CD4-positive, alpha-beta T cell treated with Interleukin-6 for 4 hours (primary cell): ENCODE data around the gene HORMAD2.
"Not testable (repeated sequence)": the region's sequence is repeated elsewhere in the genome, so short reads cannot be mapped to it uniquely, and the experiment has no call there.

Source experiments
- DNase-seq: peaks from one replicate; pipeline ENCODE4 v3.0.0-alpha.2; 2020; ENCODE audit warnings: mixed read lengths

Gene HORMAD2

DNA sequence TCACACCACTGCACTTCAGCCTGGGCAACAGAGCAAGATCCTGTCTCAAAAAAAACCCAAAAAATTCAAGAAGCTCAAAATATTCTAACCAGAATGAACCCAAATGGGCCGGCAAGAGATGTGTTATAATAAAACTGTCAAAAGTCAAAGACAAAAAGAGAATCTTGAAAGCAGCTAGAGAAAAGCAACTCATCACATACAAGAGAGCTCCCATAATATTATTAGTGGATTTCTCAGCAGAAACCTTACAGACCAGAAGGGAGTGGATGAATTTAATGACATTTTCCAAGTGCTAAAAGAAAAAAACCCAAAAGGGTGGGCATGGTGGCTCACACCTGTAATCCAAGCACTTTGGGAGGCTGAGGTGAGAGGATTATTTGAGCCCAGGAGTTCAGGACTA is 22.9 kb upstream of the HORMAD2 start:
- no peak for DNase-seq

DNA sequence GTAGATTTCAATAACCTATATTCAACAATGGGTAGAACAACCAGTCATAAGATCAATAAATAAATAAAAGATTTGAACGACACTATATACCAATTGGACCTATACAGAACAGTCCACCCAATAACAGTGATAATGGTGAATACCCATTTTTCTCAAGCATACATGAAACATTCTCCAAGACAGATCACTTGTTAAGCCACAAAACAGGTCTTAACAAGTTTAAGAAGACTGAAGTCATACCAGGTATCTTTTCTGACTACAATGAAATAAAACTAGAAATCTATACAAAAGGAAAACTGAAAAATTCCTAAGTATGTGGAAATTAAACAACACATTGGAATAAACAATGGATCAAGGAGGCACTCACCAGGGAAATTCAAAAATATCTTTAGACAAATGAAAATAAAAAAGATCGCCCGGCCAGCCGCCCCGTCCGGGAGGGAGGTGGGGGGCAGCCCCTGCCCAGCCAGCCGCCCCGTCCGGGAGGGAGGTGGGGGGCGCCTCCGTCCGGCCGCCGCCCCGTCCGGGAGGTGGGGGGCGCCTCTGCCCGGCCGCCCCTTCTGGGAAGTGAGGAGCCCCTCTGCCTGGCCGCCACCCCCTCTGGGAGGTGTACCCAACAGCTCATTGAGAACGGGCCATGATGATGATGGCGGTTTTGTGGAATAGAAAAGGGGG is 20.8 kb upstream of the HORMAD2 start:
- DNase-seq: not testable (repeated sequence)

DNA sequence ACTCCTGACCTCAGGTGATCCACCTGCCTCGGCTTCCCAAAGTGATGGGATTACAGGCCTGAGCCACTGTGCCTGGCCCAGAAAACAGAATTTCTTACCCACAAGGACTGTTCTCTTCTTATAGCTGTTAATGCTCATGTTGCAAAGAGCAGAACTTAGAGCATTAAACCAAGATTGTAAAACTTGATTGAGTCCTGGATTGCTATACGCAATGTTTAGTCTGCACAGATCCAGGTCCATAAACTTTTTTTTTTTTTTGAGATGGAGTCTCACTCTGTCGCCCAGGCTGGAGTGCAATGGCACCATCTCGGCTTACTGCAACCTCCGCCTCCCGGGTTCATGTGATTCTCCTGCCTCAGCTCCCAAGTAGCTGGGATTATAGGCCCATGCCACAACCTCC is 19.2 kb upstream of the HORMAD2 start:
- DNase-seq: not testable (repeated sequence)

DNA sequence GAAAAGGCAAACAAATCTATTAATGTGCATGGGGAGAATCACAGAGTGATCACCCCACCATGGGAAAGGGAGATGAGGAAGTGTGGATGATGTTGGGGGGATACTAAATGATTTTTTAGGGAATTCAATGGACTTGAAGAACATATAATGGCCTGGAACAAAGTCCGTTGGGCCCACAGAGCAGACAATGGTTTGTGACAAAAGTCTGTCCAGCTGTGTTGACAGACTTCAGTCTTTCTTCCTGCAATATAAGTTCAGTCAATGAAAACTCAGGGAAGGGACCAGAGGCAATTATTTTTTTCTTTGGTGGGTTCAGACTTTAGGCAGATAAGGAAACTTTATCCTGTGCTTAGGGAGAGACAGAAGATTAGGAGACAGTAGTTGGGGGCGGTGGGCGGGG is 18.0 kb upstream of the HORMAD2 start:
- DNase-seq: no peak

DNA sequence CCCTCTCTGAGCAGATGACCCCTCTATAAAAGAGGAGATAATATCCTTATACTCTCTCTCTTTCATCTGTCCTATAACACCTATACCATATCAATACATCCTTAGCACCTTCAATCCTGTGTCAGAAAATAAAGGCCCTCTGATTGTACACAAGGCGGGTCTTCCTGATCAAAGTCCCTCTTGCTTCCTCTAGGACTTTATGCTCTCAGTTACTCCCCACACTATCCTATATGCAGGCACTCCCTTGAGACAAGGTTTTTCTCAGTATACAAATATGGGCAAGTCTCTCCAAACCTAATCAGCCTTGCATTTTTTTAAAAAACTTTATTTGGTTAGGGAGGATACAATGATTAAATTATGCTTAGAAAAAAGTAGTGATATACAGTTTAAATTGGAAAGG is 17.3 kb upstream of the HORMAD2 start:
- DNase-seq: no peak

DNA sequence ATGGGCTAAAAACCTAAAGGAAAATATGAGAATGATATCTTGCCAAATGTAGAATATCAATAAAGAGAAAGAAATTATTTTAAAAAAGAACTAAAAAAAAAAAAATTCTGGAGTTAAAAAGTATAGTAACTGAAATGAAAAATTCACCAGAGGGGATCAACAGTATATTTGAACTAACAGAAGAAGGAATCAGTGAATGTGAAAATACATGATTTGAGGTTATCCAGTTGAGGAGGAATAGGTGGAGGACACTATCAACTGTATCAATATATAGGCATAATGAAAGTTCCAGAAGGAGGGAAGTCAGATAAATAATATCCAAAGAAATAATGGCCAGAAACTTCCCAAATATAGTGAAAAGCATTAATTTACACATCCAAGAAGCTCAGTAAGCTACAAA is 16.1 kb upstream of the HORMAD2 start:
- no peak for DNase-seq

DNA sequence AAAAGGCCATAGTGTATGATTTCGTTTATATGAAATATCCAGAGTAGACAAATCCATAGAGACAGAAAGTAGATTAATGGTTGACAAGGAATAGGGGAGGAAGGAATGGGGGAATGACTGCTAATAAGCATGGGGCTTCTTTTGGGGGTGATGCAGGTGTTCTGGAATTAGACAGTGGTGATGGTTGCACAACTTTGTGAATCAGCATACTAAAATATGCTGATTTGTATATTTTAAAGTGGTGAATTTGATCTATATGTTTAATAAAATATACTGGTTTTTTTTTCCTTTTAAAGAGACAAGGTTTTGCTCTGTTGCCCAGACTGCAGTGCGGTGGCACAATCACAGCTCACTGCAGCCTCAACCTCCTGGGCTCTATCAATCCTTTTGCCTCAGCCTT is 6.5 kb upstream of the HORMAD2 start:
- no peak for DNase-seq

DNA sequence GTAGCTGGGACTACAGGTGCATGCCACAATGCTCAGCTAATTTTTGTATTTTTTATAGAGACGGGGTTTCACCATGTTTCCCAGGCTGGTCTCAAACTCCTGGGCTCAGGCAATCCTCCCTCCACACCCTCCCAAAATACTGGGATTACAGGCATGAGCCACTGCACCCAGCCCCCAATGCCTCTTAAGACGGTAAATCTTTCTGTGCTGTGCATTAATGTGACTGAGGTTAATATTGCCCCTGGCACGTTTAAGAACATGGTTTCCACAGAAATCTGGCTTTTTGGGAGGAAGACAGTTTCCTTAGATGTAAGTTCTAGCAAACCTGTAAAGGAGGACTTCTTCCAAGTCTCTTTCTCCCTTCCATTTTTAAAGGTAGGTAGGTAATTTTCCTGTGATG is 6.1 kb upstream of the HORMAD2 start:
- DNase-seq: no peak

DNA sequence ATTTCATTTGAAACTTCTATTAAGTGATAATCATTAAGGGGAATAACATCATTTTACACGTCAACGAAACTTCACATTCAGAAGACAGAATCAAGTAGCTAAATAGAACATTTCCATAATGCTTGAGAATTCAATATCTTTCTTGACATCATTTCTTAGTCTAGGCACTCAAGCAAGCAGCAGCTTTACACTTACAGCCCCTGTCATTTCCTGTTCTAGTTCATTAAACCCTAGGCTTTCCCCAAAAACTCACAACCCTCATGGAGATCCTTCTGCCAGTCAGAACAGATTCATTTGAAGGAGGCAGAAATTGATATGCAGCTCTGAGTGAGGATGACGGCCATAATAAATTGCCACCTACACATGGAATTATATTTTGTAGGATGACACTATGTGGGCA is 5.3 kb upstream of the HORMAD2 start:
- no peak for DNase-seq

DNA sequence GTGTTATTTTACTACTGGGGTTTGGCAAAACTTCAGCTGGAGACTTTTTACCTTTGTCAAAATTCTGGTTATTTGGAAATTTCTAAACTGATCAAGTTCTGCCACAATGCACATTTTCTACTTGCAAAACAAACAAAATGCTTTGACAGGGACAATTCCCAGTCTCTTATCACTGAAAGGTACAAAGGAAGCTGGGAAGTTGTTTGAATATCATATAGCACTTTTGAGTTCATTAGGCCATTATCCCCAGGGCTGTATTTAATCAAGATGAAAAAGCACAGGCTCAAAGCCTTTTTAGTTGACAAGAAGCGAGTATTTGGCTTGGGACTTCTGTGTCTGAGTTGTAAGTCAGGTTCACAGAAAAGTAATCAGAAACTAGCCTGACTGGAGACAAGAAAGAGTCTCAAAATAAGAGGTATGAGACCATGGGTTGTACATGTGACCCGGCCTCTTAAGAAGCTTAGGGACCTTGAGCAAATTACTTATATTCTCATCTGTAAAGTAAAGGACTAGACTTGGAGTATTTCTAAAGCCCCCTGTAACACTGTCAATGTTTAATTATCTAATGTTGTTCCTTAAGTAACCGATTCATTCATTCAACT is 2.9 kb upstream of the HORMAD2 start:
- no peak for DNase-seq

DNA sequence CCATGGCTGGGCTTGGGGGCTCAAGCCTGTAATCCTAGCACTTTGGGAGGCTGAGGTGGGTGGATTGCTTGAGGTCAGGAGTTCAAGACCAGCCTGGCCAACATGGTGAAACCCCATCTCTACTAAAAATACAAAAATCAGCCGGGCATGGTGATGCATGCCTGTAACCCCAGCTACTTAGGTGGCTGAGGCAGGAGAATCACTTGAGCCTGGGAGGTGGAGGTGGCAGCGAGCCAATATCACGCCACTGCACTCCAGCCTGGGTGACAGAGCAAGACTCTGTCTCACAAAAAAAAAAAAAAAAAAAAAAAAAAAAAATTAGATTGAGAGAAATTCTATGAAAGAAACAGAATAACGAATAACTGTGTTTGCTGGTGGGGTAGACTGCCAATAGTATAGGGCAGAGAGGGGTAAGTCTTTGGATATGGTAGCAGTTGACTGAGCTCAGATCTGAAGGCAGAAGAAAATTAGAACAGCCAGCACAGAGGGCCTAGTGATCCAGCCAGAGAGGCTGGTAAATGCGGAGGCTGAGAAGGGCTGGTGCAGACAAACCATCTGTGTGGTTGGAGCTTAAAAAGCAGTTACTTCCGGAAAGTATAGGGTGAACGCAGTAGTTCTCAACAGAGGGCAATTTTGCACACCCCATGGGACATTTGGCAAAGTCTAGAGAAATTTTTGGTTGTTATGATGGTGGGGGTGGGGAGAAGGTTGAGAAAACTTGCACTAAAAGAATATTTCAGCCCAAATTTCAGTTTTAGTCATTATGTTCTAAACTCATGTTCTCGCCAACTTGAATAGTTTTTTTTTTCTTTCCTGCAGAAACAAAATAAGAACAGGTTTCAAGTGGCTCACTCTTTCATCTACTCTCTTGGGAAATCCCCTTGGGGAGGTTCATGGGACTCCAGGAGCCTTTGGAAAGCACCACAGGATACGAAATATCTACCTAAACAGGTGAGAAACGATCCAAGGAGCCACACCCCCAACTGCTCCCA is 1.6 kb upstream of the HORMAD2 start:
- peak; percentile 33 for DNase-seq

DNA sequence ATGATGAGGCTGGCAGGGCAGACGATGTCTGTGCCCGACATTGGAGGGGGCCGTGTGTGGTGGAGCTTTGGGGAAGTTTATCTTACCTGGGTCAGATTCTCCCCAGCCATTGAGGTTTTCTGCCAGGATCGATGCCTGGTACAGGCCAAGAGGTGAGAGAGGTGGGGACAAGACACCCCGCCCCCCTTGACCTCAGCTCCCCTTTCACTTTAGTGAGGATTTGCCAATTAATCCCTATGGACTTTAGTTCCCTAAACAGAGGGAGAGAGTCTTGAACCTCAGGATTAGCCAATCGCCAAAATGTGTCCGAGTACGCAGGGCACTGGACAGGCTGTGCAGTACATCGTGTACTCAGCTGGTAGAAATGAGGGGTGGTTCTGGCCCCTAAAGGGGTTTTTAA is 541 bp downstream of the HORMAD2 start:
- DNase-seq: no peak

DNA sequence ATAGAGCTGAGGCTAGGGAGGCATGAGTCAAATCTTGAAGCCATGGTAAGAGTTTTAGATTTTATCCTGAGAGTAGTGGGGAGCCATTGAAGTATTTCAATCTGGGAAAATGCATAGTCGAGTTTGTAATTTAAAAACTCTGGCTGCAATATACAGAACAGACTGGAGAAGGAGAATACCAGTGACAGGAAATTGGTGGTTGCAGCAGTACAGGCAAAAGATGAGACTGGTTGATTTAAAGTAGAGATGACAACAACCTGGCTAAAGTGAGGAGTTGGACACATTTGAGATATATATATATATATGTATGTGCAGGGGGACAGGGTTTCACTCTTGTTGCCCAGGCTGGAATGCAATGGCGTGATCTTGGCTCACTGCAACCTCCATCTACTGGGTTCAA is 6.2 kb downstream of the HORMAD2 start:
- DNase-seq: no peak

DNA sequence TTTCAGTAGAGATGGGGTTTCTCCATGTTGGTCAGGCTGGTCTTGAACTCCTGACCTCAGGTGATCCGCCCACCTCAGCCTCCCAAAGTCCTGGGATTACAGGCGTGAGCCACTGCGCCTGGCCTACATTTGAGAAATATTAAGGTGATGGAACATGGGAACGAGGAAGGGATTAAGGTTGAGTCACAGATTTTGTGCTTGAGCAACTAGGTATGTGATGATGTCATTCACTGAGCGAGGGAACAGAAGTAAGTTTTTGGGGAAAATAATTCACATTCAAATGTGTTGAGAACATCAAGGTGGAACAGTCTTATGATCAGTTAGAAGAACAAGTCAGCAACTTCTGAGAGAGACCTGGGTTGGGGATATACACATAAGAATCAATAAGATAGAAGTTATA is 6.8 kb downstream of the HORMAD2 start:
- DNase-seq: not testable (repeated sequence)

DNA sequence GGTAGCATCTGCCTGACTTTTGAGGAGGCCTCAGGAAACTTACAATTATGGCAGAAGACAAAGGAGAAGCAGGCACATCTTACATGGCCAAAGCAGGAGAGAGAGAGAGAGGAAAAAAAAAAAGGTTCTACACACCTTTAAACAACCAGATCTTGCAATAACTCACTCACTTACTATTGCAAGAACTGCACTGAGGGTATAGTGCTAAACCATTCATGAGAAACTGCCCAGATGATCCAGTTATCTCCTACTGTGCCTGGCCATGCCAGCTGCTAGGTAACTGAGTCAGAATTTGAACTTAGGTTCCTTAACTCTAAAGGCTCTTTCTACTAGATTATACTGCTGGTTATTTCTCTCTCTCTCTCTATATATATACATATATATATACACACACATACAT is 7.3 kb downstream of the HORMAD2 start:
- no peak for DNase-seq

DNA sequence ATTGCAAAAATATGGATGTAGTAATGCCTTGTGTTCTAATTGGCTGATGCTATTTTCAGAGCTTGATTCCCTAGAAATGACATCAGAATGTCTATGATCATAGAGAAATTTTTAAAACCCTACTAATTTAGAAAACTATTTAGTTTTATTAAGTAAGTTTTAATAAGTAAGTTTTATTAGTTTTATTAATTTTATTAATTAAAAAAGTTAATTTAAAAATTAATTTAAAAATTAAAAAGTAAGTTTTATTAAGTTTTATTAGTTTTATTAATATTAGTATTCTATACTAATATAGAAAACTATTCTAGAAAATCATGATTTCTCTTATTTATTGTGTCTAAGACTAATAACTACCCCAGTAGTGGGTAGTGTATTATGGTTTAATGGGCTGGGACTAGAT is 8.2 kb downstream of the HORMAD2 start:
- no peak for DNase-seq

DNA sequence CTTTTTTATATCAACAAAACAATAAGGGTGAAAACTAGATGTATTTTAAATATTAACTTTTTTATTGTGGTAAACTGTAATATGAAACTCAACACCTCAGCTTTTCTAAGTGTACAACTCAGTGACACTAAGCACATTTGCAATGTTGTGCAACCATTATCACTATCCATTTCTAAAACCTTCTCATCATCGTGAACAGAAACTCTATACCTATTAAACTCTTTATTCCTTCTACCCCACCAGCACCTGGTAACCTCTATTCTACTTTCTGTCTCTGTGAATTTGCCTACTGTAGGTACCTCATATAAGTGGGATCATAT is 9.4 kb downstream of the HORMAD2 start:
- no peak for DNase-seq

DNA sequence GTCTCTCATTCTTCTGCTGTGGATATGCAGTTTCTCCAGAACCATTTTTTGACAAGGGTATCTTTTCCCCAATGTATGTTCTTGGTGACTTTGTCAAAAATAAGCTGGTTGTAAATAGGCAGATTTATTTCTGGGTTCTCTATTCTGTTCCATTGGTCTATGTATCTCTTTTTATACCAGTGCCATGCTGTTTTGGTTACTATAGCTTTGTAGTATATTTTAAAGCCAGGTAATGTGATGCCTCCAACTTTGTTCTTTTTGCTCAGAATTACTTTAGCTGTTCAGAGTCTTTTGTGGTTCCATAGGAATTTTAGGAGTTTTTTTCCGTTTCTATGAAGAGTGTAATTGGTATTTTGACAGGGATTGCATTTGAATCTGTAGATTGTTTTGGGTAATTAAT is 12.4 kb downstream of the HORMAD2 start:
- DNase-seq: no peak

DNA sequence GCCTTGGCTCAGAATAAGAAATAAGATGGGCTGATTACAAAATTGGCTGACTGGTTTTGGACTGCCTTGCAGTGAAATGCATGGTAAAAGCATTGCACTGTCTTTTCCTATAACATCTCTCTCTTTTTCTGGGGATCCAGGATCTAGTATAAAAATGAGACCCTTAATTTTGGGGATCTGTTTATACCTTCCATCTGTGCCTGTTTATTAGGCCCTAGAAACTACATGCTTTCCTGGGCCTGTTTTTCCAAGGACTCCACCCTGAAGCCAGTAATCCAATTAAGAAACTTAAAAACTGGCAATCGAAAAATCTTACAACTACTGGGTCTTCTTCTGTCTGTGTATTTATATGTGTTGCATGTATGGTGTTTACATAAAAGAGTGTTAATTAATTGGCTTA is 14.5 kb downstream of the HORMAD2 start:
- no peak for DNase-seq

DNA sequence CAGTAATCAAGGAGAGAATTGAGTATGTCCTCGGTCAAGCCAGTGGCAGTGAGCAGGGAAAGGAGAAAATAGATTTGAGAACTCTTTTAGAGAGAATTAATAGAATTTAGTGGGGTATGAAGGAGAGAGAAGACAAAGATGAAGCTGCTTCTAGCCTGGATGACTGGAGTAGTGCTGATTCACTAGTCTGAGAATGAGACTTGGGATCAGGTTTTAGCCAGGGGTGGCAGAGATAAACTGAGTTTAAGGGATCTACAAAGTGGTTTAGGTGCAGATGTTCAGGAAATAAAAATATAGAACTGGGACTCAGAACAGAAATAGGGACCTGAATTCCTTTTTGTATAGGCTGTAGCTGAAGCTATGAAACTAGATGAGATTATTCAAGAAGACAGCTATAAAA is 17.6 kb downstream of the HORMAD2 start:
- DNase-seq: no peak

DNA sequence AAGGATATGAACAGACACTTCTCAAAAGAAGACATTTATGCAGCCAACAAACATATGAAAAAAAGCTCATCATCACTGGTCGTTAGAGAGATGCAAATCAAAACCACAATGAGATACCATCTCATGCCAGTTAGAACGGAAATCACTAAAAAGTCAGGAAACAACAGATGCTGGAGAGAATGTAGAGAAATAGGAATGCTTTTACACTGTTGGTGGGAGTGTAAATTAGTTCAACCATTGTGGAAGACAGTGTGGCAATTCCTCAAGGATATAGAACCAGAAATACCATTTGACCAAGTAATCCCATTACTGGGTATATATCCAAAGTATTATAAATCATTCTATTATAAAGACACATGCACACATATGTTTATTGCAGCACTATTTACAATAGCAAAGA is 20.5 kb downstream of the HORMAD2 start:
- DNase-seq: not testable (repeated sequence)

DNA sequence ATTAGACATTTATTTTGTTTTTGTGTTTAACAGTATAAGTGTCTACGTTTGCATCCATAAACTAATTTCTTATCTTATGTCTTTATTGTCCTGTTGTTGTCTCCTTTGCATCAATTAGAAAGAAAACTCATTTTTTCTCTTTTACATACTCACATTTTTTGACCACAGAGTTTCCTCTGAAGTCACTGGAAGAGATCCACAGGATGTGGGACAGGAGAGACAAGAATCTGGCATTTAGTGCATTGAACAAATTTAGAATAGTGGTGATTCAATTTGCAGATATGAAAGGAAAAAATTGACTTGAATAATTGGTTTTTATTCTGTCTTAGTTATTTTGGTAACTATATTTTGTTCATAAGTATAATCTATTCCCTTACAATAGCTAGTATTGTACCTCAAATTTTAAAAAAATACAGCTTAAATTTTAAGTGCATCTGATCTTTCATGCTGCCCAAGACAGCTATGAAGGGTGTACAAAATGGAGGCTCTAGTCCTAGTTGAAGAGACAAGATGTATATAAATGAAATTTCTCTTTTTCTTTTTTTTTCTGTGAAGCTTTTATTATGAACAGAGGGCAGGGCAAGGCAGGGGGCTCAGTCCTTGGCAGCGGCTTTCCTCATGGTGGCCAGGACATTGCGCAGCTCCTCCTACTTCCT is 24.4 kb downstream of the HORMAD2 start:
- peak; percentile 10 for DNase-seq

DNA sequence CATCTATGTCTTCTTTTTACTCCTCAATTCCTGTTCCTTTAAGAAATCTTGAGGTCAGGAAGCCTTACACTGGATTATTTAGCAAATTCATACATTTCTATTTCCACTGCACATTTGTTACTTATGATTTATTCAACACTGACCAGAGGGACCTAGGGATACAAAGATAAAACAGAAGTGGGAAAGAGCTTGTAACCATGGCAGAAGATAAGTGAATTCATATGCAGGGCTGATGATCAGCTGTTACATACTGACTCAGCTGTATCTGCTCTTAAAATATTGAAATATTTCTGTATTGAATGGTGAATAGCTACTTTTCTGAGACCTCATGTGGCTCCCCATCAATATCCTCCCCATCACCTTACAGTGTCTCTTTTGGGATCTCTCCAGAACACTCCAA is 25.2 kb downstream of the HORMAD2 start:
- no peak for DNase-seq

DNA sequence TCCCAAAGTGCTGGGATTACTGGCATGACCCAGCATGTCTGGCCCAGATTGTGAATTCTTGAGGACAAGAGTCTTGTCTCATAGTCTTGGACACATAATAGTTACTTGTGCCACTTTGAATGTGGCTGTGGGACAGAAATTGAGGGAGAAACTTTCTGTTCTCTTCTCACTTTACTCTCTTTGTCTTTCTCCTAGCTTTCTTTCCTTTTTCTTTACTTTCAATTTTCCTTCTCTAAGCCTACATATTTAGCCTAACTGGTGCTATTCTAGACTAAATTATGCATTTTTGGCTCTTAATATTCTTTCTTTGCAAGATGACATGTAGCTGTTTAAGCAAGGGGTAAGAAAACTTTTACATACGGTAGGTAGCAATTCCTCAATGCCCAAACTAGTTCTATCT is 33.2 kb downstream of the HORMAD2 start:
- no peak for DNase-seq
